HG03196 (cell line): Measurements from ENCODE around the gene LRRC56.
A peak's percentile ranks its signal among the peaks of the same experiment; 100 is the strongest.

ENCODE experiments used
- ATAC-seq: cut with Tn5 transposase; IDR thresholded peaks from one replicate; pipeline ENCODE4 v1.9.1; 2021; ENCODE audit not compliant: unreplicated experiment

LRRC56 gene

GRCh38 chr11:520428-521176 lies 16.7 kb upstream of the LRRC56 start:
- ATAC-seq = no peak

GRCh38 chr11:521177-521688 lies 16.1 kb upstream of the LRRC56 start:
- ATAC-seq = no peak

GRCh38 chr11:526192-526591 lies 11.1 kb upstream of the LRRC56 start:
- no peak for ATAC-seq

- ATAC-seq = no peak
Measured at GRCh38 chr11:528166-528814, 9.0 kb upstream of the LRRC56 start.

GRCh38 chr11:528815-529727 lies 8.3 kb upstream of the LRRC56 start:
- ATAC-seq = no peak

- ATAC-seq = no peak
Measured at GRCh38 chr11:529728-530411, 7.5 kb upstream of the LRRC56 start.

- no peak for ATAC-seq
Measured at GRCh38 chr11:530960-531831, 6.1 kb upstream of the LRRC56 start.

- ATAC-seq = no peak
Measured at GRCh38 chr11:531919-532526, 5.3 kb upstream of the LRRC56 start.

GRCh38 chr11:532527-532985 lies 4.8 kb upstream of the LRRC56 start:
- ATAC-seq = no peak

- ATAC-seq = no peak
Measured at GRCh38 chr11:532986-533585, 4.2 kb upstream of the LRRC56 start.

- ATAC-seq = no peak
Measured at GRCh38 chr11:533586-534395, 3.5 kb upstream of the LRRC56 start.

GRCh38 chr11:534396-535209 lies 2.7 kb upstream of the LRRC56 start:
- peak; percentile 5 for ATAC-seq

- ATAC-seq = no peak
Measured at GRCh38 chr11:535210-535518, 2.2 kb upstream of the LRRC56 start.

GRCh38 chr11:535519-536454 lies 1.5 kb upstream of the LRRC56 start, which contains the start of gene HRAS:
HRAS (minus strand) TSS chr11:535576.
- ATAC-seq = peak; percentile 71

- ATAC-seq = no peak
Measured at GRCh38 chr11:537622-538430, 499 bp downstream of the LRRC56 start.
